HS-27A (cell line): ENCODE results near the gene PCLO.

Experiments
- DNase-seq: peaks from one replicate; pipeline ENCODE4 v3.0.0-alpha.2; 2012; ENCODE audit warnings: low read depth, missing footprints

PCLO gene

GRCh38 chr7:83040484-83040883 is 122.2 kb downstream of the PCLO start:
- DNase-seq, result no peak

- DNase-seq, result no peak
Measured at GRCh38 chr7:83038787-83039186, 123.9 kb downstream of the PCLO start.

GRCh38 chr7:83036721-83037380 is 125.8 kb downstream of the PCLO start:
- no peak for DNase-seq

- DNase-seq, result no peak
Measured at GRCh38 chr7:83036130-83036529, 126.6 kb downstream of the PCLO start.

GRCh38 chr7:83032195-83032594 is 130.5 kb downstream of the PCLO start:
- DNase-seq, result no peak

GRCh38 chr7:83023817-83024665 is 138.6 kb downstream of the PCLO start:
- DNase-seq, result peak; percentile 47

- DNase-seq, result no peak
Measured at GRCh38 chr7:83021032-83021431, 141.7 kb downstream of the PCLO start.

GRCh38 chr7:83020161-83020560 is 142.5 kb downstream of the PCLO start:
- DNase-seq, result no peak

GRCh38 chr7:83015916-83016315 is 146.8 kb downstream of the PCLO start:
- DNase-seq, result no peak

- DNase-seq, result no peak
Measured at GRCh38 chr7:83014546-83014945, 148.1 kb downstream of the PCLO start.

GRCh38 chr7:83011954-83012353 is 150.7 kb downstream of the PCLO start:
- no peak for DNase-seq

GRCh38 chr7:83005410-83005809 is 157.3 kb downstream of the PCLO start:
- no peak for DNase-seq

- peak; percentile 17 for DNase-seq
Measured at GRCh38 chr7:83001362-83002040, 161.2 kb downstream of the PCLO start.

- no peak for DNase-seq
Measured at GRCh38 chr7:82998436-82998835, 164.2 kb downstream of the PCLO start.

- no peak for DNase-seq
Measured at GRCh38 chr7:82985144-82985802, 177.4 kb downstream of the PCLO start.

- DNase-seq, result no peak
Measured at GRCh38 chr7:82980130-82980788, 182.4 kb downstream of the PCLO start.

GRCh38 chr7:82975811-82976468 is 186.7 kb downstream of the PCLO start:
- no peak for DNase-seq

- no peak for DNase-seq
Measured at GRCh38 chr7:82972135-82972534, 190.5 kb downstream of the PCLO start.

GRCh38 chr7:82965088-82966036 is 197.3 kb downstream of the PCLO start:
- no peak for DNase-seq
